GM18499 (cell line): ENCODE results near the gene ATP6V0D1.

Experiments used
- ATAC-seq: cut with Tn5 transposase; IDR thresholded peaks from one replicate; pipeline ENCODE4 v1.9.1; 2021; ENCODE audit warnings: moderate number of reproducible peaks; ENCODE audit not compliant: insufficient read depth, unreplicated experiment

The ATP6V0D1 gene

DNA sequence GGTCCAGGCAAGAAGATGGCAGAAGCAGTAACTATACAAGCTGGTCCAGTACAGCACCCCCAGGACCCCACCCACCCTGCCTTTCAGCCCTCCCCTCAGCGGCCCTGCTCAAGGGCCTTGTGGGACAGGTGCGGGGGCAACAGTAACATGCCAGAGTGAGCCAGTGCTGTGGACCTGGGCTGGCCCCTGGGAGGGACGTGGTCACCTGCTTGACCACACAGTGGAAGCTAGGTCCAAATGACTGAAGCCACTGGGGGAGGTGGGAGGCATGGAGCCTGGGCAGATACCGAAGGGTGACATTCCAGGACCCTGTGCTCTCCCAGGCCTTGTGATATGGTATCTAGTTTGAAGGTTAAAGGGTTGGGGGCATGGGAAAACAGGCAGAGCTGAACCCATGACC, 17.3 kb downstream of the ATP6V0D1 start:
- ATAC-seq, result no peak

DNA sequence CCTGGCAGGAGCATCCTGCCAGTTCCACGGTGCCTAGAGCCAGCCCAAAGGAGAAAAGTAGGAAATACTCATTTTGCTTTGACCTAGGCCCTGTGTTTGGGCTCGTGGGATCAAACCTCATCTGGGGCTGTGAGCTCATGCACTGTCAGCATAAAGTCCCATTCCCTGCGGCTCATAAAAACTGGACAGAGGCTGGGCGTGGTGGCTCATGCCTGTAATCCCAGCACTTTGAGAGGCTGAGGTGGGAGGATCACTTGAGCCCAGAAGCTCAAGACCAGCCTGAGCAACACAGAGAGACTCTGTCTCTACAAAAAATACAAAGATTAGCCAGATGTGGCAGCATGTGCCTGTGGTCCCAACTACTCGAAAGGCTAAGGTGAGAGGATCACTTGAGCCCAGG, 17.9 kb downstream of the ATP6V0D1 start:
- no peak for ATAC-seq

DNA sequence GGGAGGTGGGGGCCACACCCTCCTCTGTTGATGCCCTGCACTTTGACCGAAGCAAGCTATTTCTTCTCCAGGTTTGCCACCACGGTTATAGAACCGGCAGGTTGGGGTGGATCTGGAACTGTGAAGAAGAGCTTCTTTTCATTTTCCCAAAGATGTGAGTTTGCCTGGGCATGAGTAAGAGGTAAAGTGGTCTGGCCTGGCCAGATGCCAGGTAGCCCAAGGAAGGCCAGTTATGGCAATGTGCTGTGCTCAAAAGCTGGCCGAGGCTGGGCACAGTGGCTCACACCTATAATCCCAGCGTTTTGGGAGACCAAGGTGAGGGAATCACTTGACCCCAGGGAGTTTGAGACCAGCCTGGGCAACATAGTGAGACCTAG, 18.7 kb downstream of the ATP6V0D1 start:
- ATAC-seq, result no peak

DNA sequence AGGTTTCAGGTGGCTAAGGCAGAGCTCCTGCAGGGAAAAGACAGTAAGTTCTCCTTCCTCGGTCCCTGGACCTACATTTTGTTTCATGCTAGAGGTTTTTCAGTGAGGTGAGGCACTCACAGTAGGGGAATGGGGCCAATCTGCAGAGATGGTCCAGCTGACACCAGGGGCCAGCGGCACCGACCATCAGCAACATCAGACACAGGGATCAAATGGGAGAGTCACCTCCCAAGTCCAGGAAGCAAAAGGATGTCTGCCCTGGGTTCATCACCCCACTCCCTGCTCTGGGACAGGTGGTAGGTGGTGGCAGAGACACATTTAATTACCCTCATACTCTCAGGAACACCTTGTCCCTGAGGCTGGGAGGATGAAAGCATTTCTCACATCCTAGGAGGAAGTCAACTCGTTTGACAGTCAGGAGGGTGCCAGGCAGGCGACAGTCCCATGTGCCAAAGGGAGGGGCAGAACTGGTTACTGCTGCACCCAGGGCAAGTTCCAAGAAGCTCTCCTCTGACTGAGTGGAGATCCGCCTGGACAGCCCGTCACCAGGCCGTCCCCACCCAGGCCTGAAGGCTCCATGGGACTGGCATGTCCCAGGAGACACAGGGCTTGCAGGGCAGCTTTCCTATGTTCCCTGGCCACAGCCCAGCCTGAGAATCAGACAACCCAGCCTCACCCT, 19.2 kb downstream of the ATP6V0D1 start:
- ATAC-seq, result no peak

DNA sequence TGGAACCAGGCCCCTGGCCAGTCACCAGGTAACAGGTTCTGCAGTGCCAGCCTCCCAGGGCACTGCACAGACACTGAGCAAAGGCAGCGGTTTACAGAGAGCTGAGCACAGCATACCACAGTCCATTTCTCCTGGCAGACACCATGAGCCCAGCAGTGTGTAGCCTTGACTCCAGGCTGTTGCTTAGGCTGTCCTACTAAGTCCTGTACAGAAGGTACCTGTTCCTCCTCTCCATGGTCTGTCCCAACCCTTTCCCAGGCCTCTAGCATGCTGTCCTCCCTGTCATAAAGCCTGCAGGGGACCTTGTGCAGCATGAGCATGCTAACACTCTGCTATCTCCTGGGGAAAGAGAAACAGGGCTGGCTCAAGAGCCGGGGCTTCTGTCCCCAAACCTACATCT, 20.0 kb downstream of the ATP6V0D1 start:
- no peak for ATAC-seq

DNA sequence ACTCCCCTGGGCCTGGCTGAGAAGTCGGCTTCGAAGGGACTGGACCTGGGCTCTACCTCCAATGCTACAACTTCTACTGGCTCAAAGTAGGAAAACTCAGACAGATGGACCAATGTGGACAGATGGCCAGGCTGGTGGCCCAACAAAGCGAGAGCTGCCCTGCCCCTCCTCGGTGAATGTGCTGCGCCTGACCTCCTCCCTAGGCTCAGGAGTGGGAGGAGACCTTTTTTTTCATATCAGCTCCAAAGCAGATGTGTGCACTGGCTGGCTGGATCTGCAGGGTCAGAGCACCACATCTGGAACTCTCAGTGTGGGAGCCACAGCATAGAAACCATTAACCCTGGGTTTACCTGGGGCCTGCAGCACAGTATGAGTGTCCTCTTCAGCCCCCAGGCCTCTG, 20.8 kb downstream of the ATP6V0D1 start:
- ATAC-seq, result no peak

DNA sequence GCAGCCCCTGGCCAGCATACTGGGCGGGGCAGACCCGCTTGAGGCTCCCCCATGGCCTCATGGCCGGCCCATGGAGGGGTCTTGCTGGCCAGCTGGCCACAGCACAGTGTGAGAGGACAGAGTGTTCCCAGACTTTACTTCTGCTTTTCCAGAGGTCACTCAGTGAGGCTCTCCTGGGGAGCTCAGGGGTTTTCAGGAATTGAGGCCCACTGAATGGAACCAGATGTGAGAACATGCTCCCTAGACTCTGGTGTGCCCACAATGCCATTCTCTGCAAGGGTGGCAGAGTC, 21.2 kb downstream of the ATP6V0D1 start:
- ATAC-seq, result no peak

DNA sequence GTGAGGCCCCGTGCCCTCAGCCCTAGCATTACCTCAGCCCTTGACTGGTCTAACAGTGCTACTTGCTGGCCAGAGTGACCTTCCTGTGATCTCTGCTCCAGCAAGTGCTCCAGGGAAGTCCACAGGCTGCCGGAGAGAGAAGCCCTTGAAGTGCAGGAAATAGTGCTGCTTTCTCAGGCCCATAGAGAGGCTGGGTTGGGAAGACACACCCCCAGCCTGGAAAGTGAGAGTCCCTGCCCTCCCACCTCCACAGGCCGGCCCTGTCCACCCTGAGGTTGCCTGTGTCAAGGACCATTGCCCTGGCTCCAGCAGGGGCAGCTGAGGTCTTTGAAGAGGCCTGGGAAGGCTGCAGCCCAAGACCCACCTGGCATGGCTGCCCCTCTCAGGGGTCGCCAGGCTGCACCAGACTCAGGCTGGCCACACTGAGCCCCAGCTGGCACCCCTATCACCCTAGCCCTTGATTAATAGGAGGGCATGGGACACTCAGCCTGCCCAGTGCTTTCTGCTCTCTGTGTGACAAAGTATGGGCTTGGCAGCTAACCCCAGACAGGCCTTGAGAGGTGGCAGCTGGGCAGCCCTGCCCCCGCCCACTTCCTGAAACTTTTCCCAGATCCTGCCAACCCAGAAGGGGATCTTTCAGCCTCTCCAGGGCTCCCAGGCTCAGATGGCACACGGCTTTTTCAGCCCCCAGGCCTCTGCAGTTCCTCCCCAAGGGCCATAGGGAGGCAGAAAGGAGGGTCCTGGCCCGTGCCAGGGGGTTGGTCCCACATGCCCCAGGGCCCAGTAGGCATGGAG, 21.7 kb downstream of the ATP6V0D1 start:
- ATAC-seq, result no peak

DNA sequence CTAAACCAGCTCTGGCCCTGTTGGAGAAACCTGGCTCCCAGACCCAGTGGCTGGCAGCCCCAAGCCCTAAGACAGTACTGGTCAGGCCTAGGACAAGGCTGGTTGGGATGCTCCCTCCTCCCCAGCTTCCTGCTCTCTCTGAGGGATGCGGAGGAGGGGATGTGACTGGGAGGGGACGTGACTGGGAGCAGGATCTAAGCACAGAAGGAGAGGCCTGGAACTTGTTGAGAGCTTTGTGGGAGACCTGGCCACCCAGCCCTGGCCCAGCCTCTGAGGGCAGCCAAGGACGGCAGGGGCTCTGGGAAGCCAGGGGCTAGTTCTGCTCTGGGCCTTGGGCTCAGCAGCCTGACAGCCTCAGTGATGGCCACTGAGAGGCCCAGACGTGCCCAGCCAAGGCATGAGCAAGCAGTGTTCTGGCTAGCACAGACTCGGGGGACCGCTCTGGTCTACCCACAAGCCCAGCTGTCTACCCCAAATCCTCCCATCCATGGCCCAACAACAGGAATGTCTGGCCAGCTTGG, 22.8 kb downstream of the ATP6V0D1 start:
- no peak for ATAC-seq

DNA sequence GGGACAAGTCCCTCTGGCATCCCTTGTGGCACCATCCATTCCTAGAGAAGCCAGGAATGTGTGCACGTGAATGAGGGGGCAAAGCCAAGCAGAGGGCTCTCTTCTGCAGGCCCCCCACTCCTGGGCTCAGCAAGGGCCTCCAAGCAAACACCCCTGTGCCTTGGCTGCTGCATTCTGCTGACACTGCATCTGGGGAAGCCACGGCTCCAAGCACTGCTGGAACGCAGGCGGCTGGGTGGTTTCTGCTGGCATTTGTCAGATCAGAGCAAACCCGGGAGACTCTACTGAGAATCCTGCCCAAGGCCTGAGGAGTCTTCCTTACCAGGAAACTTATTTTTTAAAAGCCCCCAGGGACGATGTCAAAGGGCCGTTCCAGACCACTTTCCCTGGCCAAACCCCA, 23.3 kb downstream of the ATP6V0D1 start:
- no peak for ATAC-seq

DNA sequence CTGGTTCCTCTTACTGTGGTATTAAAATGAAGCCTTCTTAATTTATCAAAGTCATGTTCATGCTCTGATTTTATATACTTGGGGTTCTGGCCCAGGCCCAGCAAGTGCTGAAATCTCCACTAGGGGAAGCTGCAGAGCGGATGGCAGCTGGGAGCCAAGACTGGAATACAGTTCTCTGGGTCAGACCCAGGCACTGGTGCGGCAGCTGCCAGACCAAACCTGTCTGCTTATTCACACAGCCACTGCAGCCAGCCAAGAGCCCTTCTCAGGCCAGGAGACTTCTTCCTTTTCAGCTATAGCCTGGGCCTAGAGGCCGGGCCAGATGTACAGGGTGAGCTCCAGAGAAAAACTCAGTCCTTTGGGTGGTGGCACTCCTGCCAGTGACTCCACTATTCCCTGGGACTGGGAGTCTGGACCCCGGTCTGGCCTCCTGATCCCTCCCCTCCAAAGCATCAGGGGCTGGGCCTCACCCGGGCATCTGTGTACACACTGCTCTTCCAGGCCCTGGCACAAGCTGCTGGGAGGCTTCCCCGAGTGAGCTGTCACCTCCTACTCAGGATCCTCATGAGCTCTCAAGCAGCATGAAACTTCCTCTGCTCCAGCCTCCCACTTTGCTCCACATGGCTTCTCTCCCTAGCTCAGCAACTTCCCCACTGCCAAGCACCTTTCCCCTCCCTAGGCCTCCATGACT, 24.4 kb downstream of the ATP6V0D1 start:
- no peak for ATAC-seq

DNA sequence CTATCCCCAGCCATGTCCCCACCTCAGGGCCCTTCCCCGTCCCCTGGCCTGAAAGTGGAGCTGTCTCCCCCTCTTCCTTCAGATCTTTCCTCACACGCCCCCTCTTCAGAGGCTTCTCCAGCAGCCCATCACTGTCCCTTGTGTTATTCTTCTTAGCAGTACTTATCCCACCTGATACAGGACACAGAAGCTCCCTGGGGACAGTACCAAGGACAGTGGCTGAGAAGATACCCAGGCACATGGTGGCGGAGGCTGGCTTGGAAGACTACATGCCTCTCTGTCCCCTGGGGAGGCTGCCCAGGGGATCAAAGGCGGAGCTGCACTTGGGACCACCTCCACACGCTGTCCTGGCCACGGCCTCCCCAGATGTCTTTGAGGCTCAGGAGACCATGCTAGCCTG, 26.1 kb downstream of the ATP6V0D1 start:
- ATAC-seq, result no peak

DNA sequence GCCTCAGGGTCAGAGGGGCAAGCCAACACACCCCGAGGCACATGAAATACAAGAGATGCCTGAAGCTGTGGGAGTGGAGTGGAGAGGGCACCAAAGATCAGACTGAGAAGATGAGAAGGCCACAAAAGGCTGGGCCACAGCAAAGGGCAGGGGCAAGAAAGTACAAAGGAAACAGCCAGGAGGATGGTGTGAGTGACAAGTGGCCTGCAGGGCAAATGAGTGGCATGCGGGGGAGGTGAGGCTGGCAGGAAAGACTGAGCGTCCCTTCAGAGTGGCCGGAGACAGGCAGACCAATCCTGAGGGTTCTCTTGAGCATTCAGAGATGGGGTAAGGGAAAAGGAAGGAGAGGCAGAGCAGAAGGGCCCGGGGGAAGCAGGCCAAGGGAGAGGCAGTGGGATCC, 26.9 kb downstream of the ATP6V0D1 start:
- ATAC-seq, result no peak

DNA sequence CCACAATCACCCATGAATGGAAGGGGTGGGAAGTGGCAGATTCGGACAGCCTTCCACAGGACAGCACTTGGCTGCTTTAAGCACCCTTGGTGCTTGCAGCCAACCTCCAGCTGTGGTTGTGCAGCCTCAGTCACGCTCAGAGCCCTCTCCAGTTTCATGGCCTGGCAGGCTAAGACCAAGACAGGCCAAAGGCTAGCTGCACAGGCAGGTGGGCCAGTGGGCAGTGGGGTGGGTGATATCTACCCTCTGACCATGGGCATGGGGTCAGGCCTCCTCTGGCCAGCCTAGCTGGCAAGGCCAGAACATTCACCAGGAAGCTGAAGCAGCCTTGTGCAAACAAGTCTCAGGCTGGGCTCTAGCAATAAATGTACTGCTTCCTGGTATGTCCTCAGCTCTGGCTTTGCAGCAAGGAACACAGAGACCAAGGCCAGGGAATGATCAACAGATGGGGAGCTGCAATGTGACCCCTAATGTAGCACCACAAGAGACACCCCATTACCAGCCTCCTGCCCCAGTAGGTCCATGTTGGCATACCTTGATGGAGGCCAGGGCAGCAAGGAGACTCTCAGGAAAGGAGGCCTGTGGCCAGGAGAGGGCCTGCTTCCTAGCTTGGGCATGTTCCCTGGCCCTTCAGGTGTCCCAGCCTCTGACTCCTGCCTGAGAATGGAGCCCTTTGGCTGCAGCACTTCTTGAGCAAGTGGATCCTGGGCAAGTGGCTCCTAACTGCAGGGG, 29.1 kb downstream of the ATP6V0D1 start:
- no peak for ATAC-seq

DNA sequence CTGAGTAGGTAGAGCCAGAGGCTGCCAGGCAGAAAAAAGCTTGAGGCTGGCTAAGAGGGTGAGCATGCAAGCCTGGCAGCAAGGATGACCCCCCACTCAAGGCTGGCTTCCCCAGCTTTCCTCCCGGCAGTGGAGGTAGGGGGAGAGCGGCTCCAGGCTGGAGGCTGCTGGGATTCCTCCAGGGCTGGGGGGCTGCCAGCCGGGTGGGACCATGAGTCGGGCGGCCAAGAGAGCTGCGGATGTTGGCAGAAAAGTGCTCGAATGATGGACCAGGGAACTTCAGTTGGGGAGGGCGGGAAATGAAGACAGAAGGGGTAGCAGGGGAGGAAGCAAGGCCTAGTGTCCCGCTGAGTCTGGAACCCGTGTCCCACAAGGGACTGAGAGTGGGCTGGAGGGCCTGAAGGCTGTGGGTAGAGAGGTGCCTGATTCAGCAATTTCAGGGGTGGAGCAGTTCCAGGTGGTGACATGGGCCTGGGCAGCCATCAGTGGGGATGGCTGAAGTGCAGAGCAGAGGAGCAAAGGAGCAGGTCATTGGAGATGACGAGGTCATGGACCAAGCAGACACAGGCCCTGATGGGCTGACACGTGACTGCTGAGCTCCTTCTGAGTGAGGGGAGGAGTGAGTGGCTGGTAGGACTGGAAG, 29.8 kb downstream of the ATP6V0D1 start:
- ATAC-seq, result no peak

DNA sequence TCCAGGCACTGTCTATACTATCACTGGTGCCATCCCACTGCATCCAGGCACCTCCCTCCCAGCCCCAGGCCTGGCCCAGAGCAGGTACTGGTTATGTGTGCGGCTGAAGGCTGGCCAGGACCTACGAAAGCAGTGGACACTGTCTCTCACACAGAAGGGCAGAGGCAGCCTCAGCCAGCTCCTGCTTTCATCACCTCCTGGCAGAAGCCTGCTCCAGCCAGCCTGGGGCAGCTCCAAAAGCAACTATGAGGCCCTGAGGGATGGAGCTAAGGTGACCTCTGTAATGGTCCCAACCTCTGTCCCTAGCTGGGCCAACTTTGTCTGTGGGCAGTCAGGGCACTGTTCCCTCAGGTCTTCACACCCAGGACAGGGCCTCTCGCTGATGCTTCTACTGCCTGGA, 31.2 kb downstream of the ATP6V0D1 start:
- ATAC-seq, result no peak

DNA sequence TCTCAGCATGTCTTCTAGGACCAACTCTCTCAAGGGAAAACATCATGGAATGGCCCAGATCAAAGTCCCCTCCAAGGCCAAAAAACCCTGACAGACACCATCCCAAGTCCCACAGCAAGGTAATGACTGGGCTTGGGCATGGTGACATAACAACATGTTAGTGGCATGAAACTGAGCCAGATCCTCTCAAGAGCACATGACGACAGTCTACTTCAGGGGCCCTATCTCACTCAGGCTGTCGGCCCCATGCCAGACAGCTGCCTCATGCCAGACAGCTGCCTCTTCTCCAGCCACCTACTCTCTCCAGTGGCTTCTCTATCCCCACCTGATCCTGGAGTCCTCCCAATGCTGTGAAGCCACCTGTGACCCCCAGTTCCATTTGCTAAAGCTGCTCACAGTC, 31.6 kb downstream of the ATP6V0D1 start:
- no peak for ATAC-seq

DNA sequence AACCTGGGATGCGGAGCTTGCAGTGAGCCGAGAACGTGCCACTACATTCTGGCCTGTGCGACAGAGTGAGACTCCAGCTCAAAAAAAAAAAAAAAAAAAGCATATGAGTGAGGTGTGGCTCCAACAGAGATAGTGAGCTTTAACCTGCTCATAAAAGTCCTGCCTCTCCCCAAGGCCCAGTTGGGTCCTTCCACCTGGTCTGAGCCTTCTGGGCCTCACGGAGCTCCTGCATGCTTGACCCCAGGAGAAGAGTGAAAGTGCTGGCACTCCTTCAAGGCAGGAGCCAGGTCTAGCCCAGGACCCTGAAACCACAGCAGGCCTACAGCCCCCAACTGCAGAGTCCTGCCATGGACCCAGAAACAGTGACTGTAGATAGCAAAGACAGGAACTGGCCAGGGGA, 32.4 kb downstream of the ATP6V0D1 start:
- no peak for ATAC-seq

DNA sequence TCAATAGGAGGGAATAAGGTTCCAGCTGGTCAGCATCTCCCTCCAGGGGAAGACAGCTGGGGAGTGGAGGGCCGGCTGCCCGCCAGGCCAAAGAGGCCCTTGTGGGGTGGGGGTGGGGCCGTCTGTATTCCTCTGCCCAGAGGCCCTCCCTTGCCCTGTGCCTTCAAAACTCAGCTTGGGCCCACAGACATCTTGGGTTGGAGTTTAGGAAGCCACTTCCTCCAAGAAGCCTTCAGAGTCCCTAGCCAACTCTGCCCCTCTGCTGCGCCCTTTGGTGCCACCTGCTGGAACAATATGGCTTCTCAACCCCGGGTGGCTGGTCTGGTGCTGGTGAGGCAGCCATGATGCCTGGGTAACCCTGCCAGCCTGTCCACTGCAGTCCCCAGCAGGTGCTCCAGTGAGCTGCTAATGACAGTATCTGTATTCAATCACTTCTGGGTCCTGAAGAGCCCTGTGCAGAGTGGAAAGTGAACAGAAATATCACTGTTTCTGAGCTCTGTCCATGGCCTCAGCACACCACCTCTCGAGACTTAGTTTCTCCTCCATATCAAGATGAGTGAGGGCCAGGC, 33.4 kb downstream of the ATP6V0D1 start:
- no peak for ATAC-seq

DNA sequence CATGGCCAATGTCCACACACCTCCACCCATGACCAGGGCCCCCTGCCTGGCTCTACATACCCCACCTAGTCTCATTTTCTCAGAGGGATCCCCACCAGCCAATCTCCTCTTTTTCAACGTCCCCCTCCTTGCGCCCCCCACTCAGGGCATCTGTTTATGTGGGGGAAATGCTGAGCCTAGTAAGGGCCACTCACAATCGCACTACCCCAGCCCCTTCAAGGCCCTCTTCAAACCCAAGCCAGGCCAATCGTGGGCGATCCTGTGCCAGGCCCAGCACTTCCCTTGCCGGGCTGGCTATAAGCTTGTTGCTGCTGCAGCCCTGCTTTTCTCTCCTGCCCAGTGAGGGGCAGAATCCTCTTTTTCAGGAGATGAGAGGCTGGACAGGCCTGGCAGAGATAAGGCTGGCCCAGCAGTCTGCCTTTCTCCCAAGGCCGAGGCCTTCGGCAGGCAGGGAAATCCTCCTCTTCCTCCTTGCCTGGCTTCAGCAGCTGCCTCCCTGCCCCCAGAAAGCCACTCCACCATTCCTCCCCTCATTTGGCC, 33.9 kb downstream of the ATP6V0D1 start:
- no peak for ATAC-seq
